ENCODE measurements around the gene SPAG6.

The SPAG6 gene

GRCh38 chr10:22341190-22341925 is 3.9 kb upstream of the SPAG6 start (continued):
- no peak for TF ChIP-seq ZBTB1 (tag by site-specific recombination; IDR thresholded peaks at IDR 0.05)
- no peak for TF ChIP-seq ZBTB11 (tag by site-specific recombination; conservative IDR thresholded peaks at IDR 0.05; ENCODE audit: low read depth)
- no peak for TF ChIP-seq ZNF26 (tag by site-specific recombination; IDR thresholded peaks at IDR 0.05)
- TF ChIP-seq ZNF239 (tag by site-specific recombination; IDR thresholded peaks at IDR 0.05), result no peak
- no peak for TF ChIP-seq ZNF37A (tag by site-specific recombination; IDR thresholded peaks at IDR 0.05)
- no peak for TF ChIP-seq ZBTB21 (tag by site-specific recombination; IDR thresholded peaks at IDR 0.05)
- TF ChIP-seq SALL2 (tag by site-specific recombination; IDR thresholded peaks at IDR 0.05; ENCODE audit: borderline replicate concordance), result no peak
- no peak for TF ChIP-seq ZFP69B (tag by site-specific recombination; IDR thresholded peaks at IDR 0.05)
- no peak for TF ChIP-seq BCL11B (tag by site-specific recombination; IDR thresholded peaks at IDR 0.05; ENCODE audit: low read depth)
- TF ChIP-seq ATF2 (tag by site-specific recombination; IDR thresholded peaks at IDR 0.05; ENCODE audit: low read depth), result no peak
- no peak for TF ChIP-seq SCRT2 (tag by site-specific recombination; IDR thresholded peaks at IDR 0.05)
- TF ChIP-seq ZNF677 (tag by site-specific recombination; IDR thresholded peaks at IDR 0.05), result no peak
- TF ChIP-seq ZNF16 (tag by site-specific recombination; IDR thresholded peaks at IDR 0.05; ENCODE audit: low read depth), result no peak
- TF ChIP-seq AEBP2 (tag by site-specific recombination; IDR thresholded peaks at IDR 0.05; ENCODE audit: borderline replicate concordance), result no peak
- TF ChIP-seq ZNF623 (tag by site-specific recombination; IDR thresholded peaks at IDR 0.05), result no peak
- no peak for TF ChIP-seq ZNF645 (tag by site-specific recombination; IDR thresholded peaks at IDR 0.05)
- no peak for TF ChIP-seq BCL6B (tag by site-specific recombination; IDR thresholded peaks at IDR 0.05)
- no peak for TF ChIP-seq GLI2 (tag by site-specific recombination; IDR thresholded peaks at IDR 0.05; ENCODE audit: borderline replicate concordance, low read depth)
- peak; percentile 56; the same call in 1 of the 2 replicates for TF ChIP-seq ZIC2 (tag by site-specific recombination; IDR thresholded peaks at IDR 0.05)
- TF ChIP-seq TRIM28 (IDR thresholded peaks at IDR 0.05; ENCODE audit: borderline replicate concordance, low read length), result no peak
- TF ChIP-seq ZNF521 (tag by site-specific recombination; IDR thresholded peaks at IDR 0.05), result no peak
- TF ChIP-seq ZNF449 (tag by site-specific recombination; IDR thresholded peaks at IDR 0.05), result peak; percentile 31; the same call in 1 of the 2 replicates
- TF ChIP-seq ZNF391 (tag by site-specific recombination; IDR thresholded peaks at IDR 0.05; ENCODE audit: borderline replicate concordance, low read depth), result no peak
- TF ChIP-seq TCF7L2 (IDR thresholded peaks at IDR 0.05; ENCODE audit: borderline replicate concordance, low read depth, low read length), result no peak

Data from HEK293 (cell line).